ENCODE data around the gene PLCH2.

DNA sequence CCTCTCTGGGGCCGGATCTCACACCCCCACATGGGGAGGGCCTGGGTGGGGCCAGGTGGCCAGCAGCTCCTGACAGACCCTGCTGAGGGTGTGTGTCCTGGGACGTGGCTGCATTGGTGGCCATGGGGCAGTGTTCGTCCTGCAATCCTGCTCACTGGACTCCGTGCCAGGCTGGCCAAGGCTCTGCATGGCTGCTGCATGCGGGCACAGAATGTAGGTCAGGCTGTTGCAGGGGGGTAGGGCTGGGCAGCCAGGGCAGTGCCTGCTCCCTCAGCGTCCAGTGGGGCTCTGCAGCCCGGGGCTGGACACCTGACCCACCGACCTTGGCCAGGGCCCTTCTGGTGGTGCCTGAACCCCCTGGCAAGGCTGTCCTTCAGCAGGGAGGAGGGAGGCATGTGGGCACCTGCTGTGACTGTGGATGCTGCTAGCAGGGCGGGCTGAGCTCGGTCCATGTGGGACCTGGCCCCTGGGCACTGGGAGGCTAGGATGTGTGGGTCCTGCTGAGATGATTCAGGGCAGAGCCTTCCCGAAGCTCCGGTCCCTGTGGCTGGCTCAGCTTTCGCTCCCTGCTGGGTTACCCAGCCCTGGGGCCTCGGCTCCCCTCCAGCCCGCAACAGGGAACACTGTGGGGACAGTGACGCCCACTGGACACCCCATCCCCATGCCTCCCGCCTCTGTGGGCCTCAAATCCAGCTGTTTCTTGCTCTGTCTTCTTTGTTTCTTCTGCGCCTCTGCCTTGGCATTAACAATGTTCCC is 14.9 kb upstream of the PLCH2 start:
- no peak for TF ChIP-seq EZH2 (IDR thresholded peaks at IDR 0.05; ENCODE audit: borderline replicate concordance, low read depth, low read length, severe bottlenecking)
- TF ChIP-seq MYC (IDR thresholded peaks at IDR 0.05; ENCODE audit: low read depth, low read length), result no peak

All from endothelial cell of umbilical vein (primary cell).